Measurements from ENCODE around the gene IL21R.

Gene IL21R

GRCh38 chr16:27426423-27427408, 24.7 kb downstream of the IL21R start:
- H3K4me3 ChIP-seq (ENCODE audit: control insufficient read depth, low read depth, low read length), result no peak overlapping the region
- DNase-seq (ENCODE audit: low read depth), result peak; percentile 96
- no peak for TF ChIP-seq CTCF (conservative IDR thresholded peaks at IDR 0.05; ENCODE audit: control insufficient read depth, insufficient read depth, low read depth, low read length)

- no peak overlapping the region for H3K4me3 ChIP-seq (ENCODE audit: control insufficient read depth, low read depth, low read length)
- no peak for TF ChIP-seq CTCF (conservative IDR thresholded peaks at IDR 0.05; ENCODE audit: control insufficient read depth, insufficient read depth, low read depth, low read length)
- no peak for DNase-seq (ENCODE audit: low read depth)
Measured at GRCh38 chr16:27427538-27427937, 25.6 kb downstream of the IL21R start.

GRCh38 chr16:27428026-27428785, 26.2 kb downstream of the IL21R start:
- DNase-seq (ENCODE audit: low read depth), result no peak
- TF ChIP-seq CTCF (conservative IDR thresholded peaks at IDR 0.05; ENCODE audit: control insufficient read depth, insufficient read depth, low read depth, low read length), result peak; percentile 3
- no peak overlapping the region for H3K4me3 ChIP-seq (ENCODE audit: control insufficient read depth, low read depth, low read length)

GRCh38 chr16:27429330-27429871, 27.4 kb downstream of the IL21R start:
- TF ChIP-seq CTCF (conservative IDR thresholded peaks at IDR 0.05; ENCODE audit: control insufficient read depth, insufficient read depth, low read depth, low read length), result no peak
- DNase-seq (ENCODE audit: low read depth), result no peak
- no peak overlapping the region for H3K4me3 ChIP-seq (ENCODE audit: control insufficient read depth, low read depth, low read length)

GRCh38 chr16:27429981-27430441, 28.0 kb downstream of the IL21R start:
- no peak for TF ChIP-seq CTCF (conservative IDR thresholded peaks at IDR 0.05; ENCODE audit: control insufficient read depth, insufficient read depth, low read depth, low read length)
- DNase-seq (ENCODE audit: low read depth), result no peak

GRCh38 chr16:27430512-27430911, 28.5 kb downstream of the IL21R start:
- DNase-seq (ENCODE audit: low read depth), result no peak
- no peak for TF ChIP-seq CTCF (conservative IDR thresholded peaks at IDR 0.05; ENCODE audit: control insufficient read depth, insufficient read depth, low read depth, low read length)
- no peak overlapping the region for H3K4me3 ChIP-seq (ENCODE audit: control insufficient read depth, low read depth, low read length)

More at GRCh38 chr16:27429981-27430441, 28.0 kb downstream of the IL21R start:
- H3K4me3 ChIP-seq (ENCODE audit: control insufficient read depth, low read depth, low read length), result no peak overlapping the region

Measured in fibroblast of mammary gland (primary cell).